Gastroesophageal sphincter (tissue), 4 donors: ENCODE results near the gene UXS1. TPM values are rescaled to one million over a fixed set of nuclear protein-coding genes. Genes with fewer than 3 reads are reported as not detected.
"Not testable (repeated sequence)": the region's sequence is repeated elsewhere in the genome, so short reads cannot be mapped to it uniquely, and the experiment has no call there.

Experiments
- ATAC-seq: fragments of 150-250 bp; one replicate; pipeline ENCODE4 v1.9.1; 2016; ENCODE audit warnings: mild to moderate bottlenecking, moderate library complexity
- H3K27ac ChIP-seq, 4 donors: fragments of 200-600 bp; sonication (generic) in 3 of 4; 1 replicate in 3 of 4; 2 replicates in 1 of 4; pipeline ENCODE4 v1.5.1; 2016 to 2019
- H3K27me3 ChIP-seq: fragments of 200-600 bp; sonication (generic); one replicate; pipeline ENCODE4 v1.5.1; 2019
- H3K36me3 ChIP-seq, 2 donors: fragments of 200-600 bp; sonication (generic); one replicate each; pipeline ENCODE4 v1.5.1; 2019; ENCODE audit warnings: control low read depth in 1 of 2
- H3K4me1 ChIP-seq, 3 donors: fragments of 200-600 bp; sonication (generic); 1 replicate in 2 of 3; 2 replicates in 1 of 3; pipeline ENCODE4 v1.5.1; 2016 to 2019; ENCODE audit warnings: control low read depth in 2 of 3
- H3K4me3 ChIP-seq, 2 donors: fragments of 200-600 bp; sonication (generic); one replicate each; pipeline ENCODE4 v1.5.1; 2019; ENCODE audit warnings: mild to moderate bottlenecking in 1 of 2, moderate library complexity in 1 of 2
- H3K9me3 ChIP-seq, 3 donors: fragments of 200-600 bp; sonication (generic); one replicate each; pipeline ENCODE4 v1.5.1; 2017 to 2019; ENCODE audit warnings: control low read depth in 2 of 3
- EP300 ChIP-seq: sonication (generic); formaldehyde crosslinking; IDR thresholded peaks from one replicate; pipeline ENCODE4 v1.6.1; 2017; ENCODE audit warnings: antibody characterized with exemption, mild to moderate bottlenecking
- POLR2A ChIP-seq, 2 donors: fragments of 450-650 bp; IDR thresholded peaks; one replicate each; pipeline ENCODE4 v1.6.1; 2017; ENCODE audit warnings: antibody characterized with exemption in 2 of 2, mild to moderate bottlenecking in 2 of 2, moderate library complexity in 1 of 2
- POLR2AphosphoS5 ChIP-seq: sonication (generic); formaldehyde crosslinking; IDR thresholded peaks from one replicate; pipeline ENCODE4 v1.6.1; 2017; ENCODE audit warnings: antibody characterized with exemption
- WGBS, 2 donors: methylation state at CpG; one replicate each; pipeline ENCODE4 v1.1.5; 2018; ENCODE audit warnings: low coverage in 1 of 2; 5-methylcytosine and 5-hydroxymethylcytosine counted together
- total RNA-seq, 4 donors: library from RNA; depleted of rRNA; stranded (reverse); fragments of >200 nt; gene quantifications; one replicate each; pipeline ENCODE4 v1.1.0, GENCODE V29; 2016
- TF ChIP-seq, protein P1 (sequence below), 4 experiments: fragments of 200-600 bp in 2 of 4; fragments of 450-650 bp in 2 of 4; sonication (generic) in 1 of 4; IDR thresholded peaks; one replicate each; pipeline ENCODE4 v1.5.1; 2017 to 2019; ENCODE audit warnings: antibody characterized with exemption in 4 of 4, mild to moderate bottlenecking in 2 of 4, moderate library complexity in 2 of 4

Gene UXS1
- total RNA-seq, 4 donors from 2014 or later, result 34.7 to 58.9 (median 52.1) TPM

DNA sequence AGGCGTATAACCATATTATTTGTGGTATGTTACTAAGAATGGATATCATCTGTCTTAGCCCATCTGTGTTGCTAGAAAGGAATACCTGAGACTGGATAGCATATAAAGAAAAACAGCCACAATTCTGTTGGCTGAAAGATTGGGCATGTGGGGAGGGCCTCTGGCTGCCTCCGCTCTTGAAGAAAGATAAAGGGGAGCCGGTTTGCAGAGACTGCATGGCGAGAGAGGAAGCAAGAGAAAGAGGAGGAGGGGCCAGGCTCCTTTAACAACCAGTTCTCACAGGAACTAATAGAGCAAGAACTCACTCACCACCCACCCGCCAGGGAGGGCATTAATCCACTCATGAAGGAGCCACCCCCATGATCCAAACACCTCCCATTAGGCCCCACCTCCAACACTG is 29.2 kb upstream of the UXS1 start:
- no peak overlapping the region for H3K27ac ChIP-seq
- H3K4me3 ChIP-seq, result no peak overlapping the region
- no peaks in the 10 kb centered on the region for H3K9me3 ChIP-seq
- WGBS, 2 donors, result 49 to 57% methylated on average over 3 to 4 of the region's 5 CpGs
- H3K4me1 ChIP-seq, result no peaks in the 10 kb centered on the region
- ATAC-seq, result no peak
- no peaks in the 10 kb centered on the region for H3K27me3 ChIP-seq
- TF ChIP-seq, protein P1, sequence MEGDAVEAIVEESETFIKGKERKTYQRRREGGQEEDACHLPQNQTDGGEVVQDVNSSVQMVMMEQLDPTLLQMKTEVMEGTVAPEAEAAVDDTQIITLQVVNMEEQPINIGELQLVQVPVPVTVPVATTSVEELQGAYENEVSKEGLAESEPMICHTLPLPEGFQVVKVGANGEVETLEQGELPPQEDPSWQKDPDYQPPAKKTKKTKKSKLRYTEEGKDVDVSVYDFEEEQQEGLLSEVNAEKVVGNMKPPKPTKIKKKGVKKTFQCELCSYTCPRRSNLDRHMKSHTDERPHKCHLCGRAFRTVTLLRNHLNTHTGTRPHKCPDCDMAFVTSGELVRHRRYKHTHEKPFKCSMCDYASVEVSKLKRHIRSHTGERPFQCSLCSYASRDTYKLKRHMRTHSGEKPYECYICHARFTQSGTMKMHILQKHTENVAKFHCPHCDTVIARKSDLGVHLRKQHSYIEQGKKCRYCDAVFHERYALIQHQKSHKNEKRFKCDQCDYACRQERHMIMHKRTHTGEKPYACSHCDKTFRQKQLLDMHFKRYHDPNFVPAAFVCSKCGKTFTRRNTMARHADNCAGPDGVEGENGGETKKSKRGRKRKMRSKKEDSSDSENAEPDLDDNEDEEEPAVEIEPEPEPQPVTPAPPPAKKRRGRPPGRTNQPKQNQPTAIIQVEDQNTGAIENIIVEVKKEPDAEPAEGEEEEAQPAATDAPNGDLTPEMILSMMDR (IDR thresholded peaks at IDR 0.05), result no peak
- no peak for TF ChIP-seq POLR2A (IDR thresholded peaks at IDR 0.05)
- TF ChIP-seq EP300, result no peak
- no peak for TF ChIP-seq POLR2AphosphoS5
- H3K36me3 ChIP-seq, result no peaks in the 10 kb centered on the region

- not testable (repeated sequence) for H3K4me3 ChIP-seq, H3K4me1 ChIP-seq, H3K27ac ChIP-seq, ATAC-seq, H3K9me3 ChIP-seq, H3K27me3 ChIP-seq, H3K36me3 ChIP-seq
- WGBS, 2 donors, result 100% methylated on average over 3 of the region's 5 CpGs
These were observed 28.0 kb upstream of the UXS1 start for GRCh38 chr2:106222057-106222456.

DNA sequence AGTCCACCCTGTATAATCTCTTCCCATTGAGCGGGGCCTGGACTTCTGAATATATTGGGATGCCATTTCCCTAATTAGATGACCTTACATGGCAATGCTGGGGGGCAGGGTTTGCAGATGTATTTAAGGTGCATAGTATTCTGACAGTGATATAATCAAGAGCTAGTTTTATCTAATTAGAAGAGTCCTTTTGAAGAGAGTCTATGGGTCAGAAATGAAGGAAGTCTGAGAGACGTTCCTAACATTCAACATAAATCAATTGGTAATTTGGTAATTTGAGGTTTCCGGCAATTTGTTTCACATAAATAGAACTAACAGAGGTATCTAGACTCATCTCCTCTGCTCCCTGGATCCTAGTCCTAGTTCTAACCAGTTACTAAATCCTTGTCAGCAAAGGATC is 25.7 kb upstream of the UXS1 start:
- H3K27ac ChIP-seq, result no peak overlapping the region
- no peak overlapping the region for H3K4me3 ChIP-seq
- H3K36me3 ChIP-seq, result no peaks in the 10 kb centered on the region
- no peaks in the 10 kb centered on the region for H3K27me3 ChIP-seq
- 79 to 94% methylated on average over 2 of the region's 3 CpGs for WGBS, 2 donors
- no peaks in the 10 kb centered on the region for H3K4me1 ChIP-seq
- TF ChIP-seq POLR2A (IDR thresholded peaks at IDR 0.05) (no peak), EP300 (no peak), POLR2AphosphoS5 (no peak)
- TF ChIP-seq, protein P1 (IDR thresholded peaks at IDR 0.05), result no peak
- no peaks in the 10 kb centered on the region for H3K9me3 ChIP-seq
- no peak for ATAC-seq

DNA sequence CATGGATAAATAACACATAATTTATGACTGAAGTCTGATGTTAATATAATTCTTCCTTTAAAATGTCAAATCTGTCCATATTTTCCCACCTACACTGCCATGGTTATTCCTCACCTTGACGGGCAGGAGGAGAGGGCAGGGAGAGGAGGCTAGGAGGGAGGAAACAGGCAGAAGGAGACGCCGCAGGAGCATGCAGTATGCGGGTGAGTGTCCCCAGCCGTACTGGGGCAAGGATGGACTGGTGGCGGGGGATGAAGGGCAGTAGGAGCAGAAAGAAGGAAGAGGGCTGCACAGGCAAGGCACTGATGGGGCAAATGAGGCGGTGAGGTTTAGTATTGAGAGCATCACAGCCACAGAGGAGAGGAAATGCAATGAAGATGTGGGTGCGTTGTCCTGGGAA is 25.1 kb upstream of the UXS1 start:
- no CpG with 5 or more reads among the region's 8 CpGs for WGBS, 2 donors
- H3K4me3 ChIP-seq, ATAC-seq, H3K27me3 ChIP-seq, H3K9me3 ChIP-seq, H3K27ac ChIP-seq, H3K36me3 ChIP-seq, H3K4me1 ChIP-seq: not testable (repeated sequence)

DNA sequence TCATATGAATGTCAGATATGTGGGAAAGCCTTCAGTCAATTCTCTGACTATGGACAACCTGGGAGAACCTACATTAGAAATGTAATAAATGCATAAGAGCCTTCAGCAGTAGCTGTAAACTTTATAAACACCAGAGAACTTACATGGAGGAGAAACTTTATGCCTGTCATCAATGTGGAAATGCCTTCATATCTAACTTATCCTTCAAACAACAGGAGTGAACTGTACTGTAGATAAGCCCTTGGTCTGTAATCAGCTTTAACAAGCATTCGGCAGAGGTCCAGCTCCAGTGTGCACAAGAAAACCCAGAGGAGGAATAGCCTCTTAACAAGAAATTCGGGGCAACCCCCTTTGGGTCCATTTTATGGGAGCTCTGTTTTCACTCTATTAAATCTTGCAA is 14.8 kb upstream of the UXS1 start:
- H3K36me3 ChIP-seq, result no peaks in the 10 kb centered on the region
- H3K9me3 ChIP-seq, result no peaks in the 10 kb centered on the region
- H3K4me3 ChIP-seq, result no peak overlapping the region
- WGBS, 2 donors, result 48 to 91% methylated on average over 2 of the region's 2 CpGs
- no peak overlapping the region for H3K27ac ChIP-seq
- H3K4me1 ChIP-seq, result no peaks in the 10 kb centered on the region
- ATAC-seq, result no peak
- TF ChIP-seq EP300 (no peak), POLR2AphosphoS5 (no peak), POLR2A (IDR thresholded peaks at IDR 0.05) (no peak)
- TF ChIP-seq, protein P1 (IDR thresholded peaks at IDR 0.05), result no peak
- H3K27me3 ChIP-seq, result no peaks in the 10 kb centered on the region

DNA sequence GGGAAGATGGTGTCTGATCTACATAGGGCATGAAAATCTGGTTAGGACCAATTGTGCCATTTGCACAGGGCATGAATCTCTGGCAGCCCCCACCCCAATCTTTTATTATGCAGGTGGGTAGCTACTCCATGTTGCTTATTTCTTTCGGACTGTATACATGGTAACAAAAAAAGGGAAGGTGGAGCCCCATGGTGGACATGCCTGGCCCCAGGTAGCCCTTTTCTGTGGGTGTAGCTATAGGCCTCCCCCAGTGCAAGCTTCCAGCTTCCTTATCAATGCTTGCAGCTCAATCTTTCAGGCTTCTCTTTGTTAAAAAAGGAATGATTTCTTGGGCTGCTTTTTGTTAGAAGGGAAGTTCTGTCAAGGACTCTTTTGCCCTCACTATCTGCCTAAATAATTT is 14.3 kb upstream of the UXS1 start:
- Histone ChIP-seq H3K27me3 (no peaks in the 10 kb centered on the region), H3K36me3 (no peaks in the 10 kb centered on the region), H3K4me3 (no peak overlapping the region), H3K4me1 (no peaks in the 10 kb centered on the region), H3K27ac (no peak overlapping the region), H3K9me3 (no peaks in the 10 kb centered on the region)
- TF ChIP-seq, protein P1 (IDR thresholded peaks at IDR 0.05), result no peak
- TF ChIP-seq EP300 (no peak), POLR2A (IDR thresholded peaks at IDR 0.05) (no peak), POLR2AphosphoS5 (no peak)
- no peak for ATAC-seq
- WGBS, 2 donors, result 88 to 100% methylated on average over 1 of the region's 1 CpG
